ENCODE results near the gene MAPKAP1.

GRCh38 chr9:125653325-125653724, 53.7 kb downstream of the MAPKAP1 start:
- TF ChIP-seq CTCF (conservative IDR thresholded peaks at IDR 0.05; ENCODE audit: low read depth in 2 of 2), result no peak
- TF ChIP-seq REST (IDR thresholded peaks at IDR 0.05; ENCODE audit: unreplicated experiment), result no peak
- no peak for TF ChIP-seq POLR2AphosphoS5 (IDR thresholded peaks at IDR 0.05; ENCODE audit: low read depth)
- no peak for TF ChIP-seq ZNF114 (CRISPR knock-in tag; IDR thresholded peaks at IDR 0.05)
- no peak for TF ChIP-seq EZH2 (IDR thresholded peaks at IDR 0.05; ENCODE audit: low read depth, unreplicated experiment)
- TF ChIP-seq ZNF462 (CRISPR knock-in tag; IDR thresholded peaks at IDR 0.05), result no peak

Measured in GM23338 (cell line).